ENCODE measurements around the gene NRTN.

- no peak for TF ChIP-seq POLR2A (IDR thresholded peaks at IDR 0.05)
- TF ChIP-seq, protein P1, sequence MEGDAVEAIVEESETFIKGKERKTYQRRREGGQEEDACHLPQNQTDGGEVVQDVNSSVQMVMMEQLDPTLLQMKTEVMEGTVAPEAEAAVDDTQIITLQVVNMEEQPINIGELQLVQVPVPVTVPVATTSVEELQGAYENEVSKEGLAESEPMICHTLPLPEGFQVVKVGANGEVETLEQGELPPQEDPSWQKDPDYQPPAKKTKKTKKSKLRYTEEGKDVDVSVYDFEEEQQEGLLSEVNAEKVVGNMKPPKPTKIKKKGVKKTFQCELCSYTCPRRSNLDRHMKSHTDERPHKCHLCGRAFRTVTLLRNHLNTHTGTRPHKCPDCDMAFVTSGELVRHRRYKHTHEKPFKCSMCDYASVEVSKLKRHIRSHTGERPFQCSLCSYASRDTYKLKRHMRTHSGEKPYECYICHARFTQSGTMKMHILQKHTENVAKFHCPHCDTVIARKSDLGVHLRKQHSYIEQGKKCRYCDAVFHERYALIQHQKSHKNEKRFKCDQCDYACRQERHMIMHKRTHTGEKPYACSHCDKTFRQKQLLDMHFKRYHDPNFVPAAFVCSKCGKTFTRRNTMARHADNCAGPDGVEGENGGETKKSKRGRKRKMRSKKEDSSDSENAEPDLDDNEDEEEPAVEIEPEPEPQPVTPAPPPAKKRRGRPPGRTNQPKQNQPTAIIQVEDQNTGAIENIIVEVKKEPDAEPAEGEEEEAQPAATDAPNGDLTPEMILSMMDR (IDR thresholded peaks at IDR 0.05) = no peak
Measured at GRCh38 chr19:5843295-5843927, 38.5 kb downstream of the NRTN start.

All from body of pancreas (tissue), 4 donors.